ENCODE results near the gene UPK1B.

DNA sequence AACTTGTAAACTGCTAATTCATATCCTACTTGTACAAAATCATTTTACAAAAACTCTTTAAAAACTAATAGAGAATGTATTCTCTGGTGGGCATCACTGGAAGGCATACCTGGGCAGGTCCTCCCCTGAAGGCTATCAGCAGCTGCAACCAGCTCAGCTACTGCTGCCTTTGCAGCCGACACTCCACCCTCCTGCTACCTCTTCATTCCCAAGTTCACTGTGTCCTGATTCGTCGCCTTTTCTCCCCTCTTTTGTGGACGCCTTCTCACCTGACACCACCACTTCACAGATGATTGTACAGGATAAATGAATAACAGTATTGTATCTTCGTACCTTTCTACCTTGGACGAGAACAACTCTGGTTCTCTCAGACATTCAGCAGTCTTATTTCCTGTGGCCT lies 38.4 kb downstream of the UPK1B start:
- TF ChIP-seq, protein P1, sequence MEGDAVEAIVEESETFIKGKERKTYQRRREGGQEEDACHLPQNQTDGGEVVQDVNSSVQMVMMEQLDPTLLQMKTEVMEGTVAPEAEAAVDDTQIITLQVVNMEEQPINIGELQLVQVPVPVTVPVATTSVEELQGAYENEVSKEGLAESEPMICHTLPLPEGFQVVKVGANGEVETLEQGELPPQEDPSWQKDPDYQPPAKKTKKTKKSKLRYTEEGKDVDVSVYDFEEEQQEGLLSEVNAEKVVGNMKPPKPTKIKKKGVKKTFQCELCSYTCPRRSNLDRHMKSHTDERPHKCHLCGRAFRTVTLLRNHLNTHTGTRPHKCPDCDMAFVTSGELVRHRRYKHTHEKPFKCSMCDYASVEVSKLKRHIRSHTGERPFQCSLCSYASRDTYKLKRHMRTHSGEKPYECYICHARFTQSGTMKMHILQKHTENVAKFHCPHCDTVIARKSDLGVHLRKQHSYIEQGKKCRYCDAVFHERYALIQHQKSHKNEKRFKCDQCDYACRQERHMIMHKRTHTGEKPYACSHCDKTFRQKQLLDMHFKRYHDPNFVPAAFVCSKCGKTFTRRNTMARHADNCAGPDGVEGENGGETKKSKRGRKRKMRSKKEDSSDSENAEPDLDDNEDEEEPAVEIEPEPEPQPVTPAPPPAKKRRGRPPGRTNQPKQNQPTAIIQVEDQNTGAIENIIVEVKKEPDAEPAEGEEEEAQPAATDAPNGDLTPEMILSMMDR (IDR thresholded peaks at IDR 0.05; ENCODE audit: low read length): no peak
- TF ChIP-seq EZH2 (optimal IDR thresholded peaks at IDR 0.05; ENCODE audit: low read depth, low read length): no peak

Measured in MM.1S (cell line).